ENCODE results near the gene TRIP12. TPM values are rescaled to one million over a fixed set of nuclear protein-coding genes. Genes with fewer than 3 reads are reported as not detected.

The TRIP12 gene
- 73.0 and 91.6 TPM in 2 replicates for total RNA-seq

GRCh38 chr2:229921892-229922448, at the start of gene TRIP12:
TRIP12 (minus strand) TSS chr2:229922009; CDS start chr2:229880079, 41,930 bp downstream.

GRCh38 chr2:229922449-229923386, 909 bp upstream of the TRIP12 start, which contains the start of gene FBXO36:
FBXO36 (plus strand) TSS chr2:229922503; CDS start chr2:229922514, 11 bp downstream.

GRCh38 chr2:229714080-229714735, 207.6 kb downstream of the TRIP12 start, which contains the start of gene DNER:
DNER (minus strand) TSS chr2:229714555; CDS start chr2:229714423, 132 bp downstream.

Other genes with a start within 250 kb of the TRIP12 start
- 3.0 and 3.4 TPM in 2 replicates for gene DNER, start 207.5 kb downstream of the TRIP12 start, total RNA-seq
- 3.7 and 4.2 TPM in 2 replicates for gene FBXO36, start 494 bp upstream of the TRIP12 start, total RNA-seq
- gene SLC16A14, start 146.9 kb upstream of the TRIP12 start, total RNA-seq = 0.89 and 1.0 TPM in 2 replicates